ENCODE measurements around the gene SLC39A11. TPM values are rescaled to one million over a fixed set of nuclear protein-coding genes. Genes with fewer than 3 reads are reported as not detected.

Gene SLC39A11
- total and polyA plus RNA-seq, 2 of the 13 experiments (the other 11 are each of a cell fraction or from before 2014, with no cell fraction given): 17.2 to 31.5 TPM

DNA sequence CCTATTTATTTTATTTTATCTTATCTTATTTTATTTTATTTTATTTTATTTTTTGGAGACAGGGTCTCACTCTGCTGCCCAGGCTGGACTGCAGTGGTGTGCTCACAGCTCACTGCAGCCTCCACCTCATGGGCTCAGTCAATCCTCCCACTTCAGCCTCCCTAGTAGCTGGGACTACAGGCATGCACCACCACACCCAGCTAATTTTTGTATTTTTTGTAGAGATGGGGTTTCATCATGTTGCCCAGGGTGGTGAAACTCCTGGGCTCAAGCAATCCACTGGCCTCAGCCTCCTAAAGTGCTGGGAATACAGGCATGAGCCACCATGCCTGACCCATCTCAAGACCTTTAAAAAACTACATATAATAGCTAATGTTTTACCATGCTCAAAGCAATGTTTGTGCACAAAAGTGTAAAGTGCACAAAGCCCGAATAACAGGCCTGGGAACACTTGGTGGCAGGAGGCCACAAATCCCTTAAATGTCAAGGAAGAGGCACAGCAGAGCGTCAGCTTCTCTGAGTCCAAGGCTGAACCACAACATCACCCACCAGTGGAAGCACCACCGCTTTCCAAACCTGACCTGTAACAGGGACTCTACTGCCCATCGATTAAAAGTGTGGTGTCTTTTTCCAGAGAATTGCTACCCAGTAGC is 30.6 kb upstream of the SLC39A11 start:
- H3K9ac ChIP-seq (ENCODE audit: insufficient read depth, low read depth, low read length): peak overlapping the region; percentile 38
- peak overlapping the region; percentile 88 for H3K4me2 ChIP-seq (ENCODE audit: low read depth, low read length)
- DNase-seq (ENCODE audit: low spot score) (peak; percentile 59), FAIRE-seq (peak; percentile 92), ATAC-seq (peak; percentile 83)
- H3K27me3 ChIP-seq (ENCODE audit: control insufficient read depth in 1 of 2, insufficient read depth in 2 of 2, low read length in 2 of 2): peaks cover 0 to 2% of the 10 kb centered on the region in 2 experiments; a peak in 3 of 5 replicates
- ChIA-PET POLR2A (interaction anchor here (1.1 to 1.2 kb wide), 2 partner anchors 33 to 137 kb away, joined by 3 read pairs; no protein-coding TSS in a partner anchor), CTCF (ENCODE audit: low intra/inter-chr PET ratio, low total read pairs) (no interaction called here)
- H3K36me3 ChIP-seq (replicated peaks in 1 of 2; ENCODE audit: control insufficient read depth in 1 of 2, insufficient read depth in 2 of 2, low read length in 2 of 2): no peaks in the 10 kb centered on the region
- WGBS (ENCODE audit: low lambda C conversion rate): 4% methylated on average over 3 of the region's 4 CpGs
- no TSS peak for BruUV-seq (replicated peaks)
- H3K27ac ChIP-seq (ENCODE audit: extremely low read length, insufficient read depth, low read length): no peak overlapping the region
- H3K79me2 ChIP-seq (ENCODE audit: insufficient read depth, low read length): no peaks in the 10 kb centered on the region
- no peaks in the 10 kb centered on the region for H4K20me1 ChIP-seq (ENCODE audit: insufficient read depth, low read length)
- H3K4me3 ChIP-seq (replicated peaks in 1 of 3; ENCODE audit: insufficient read depth in 1 of 3, low read depth in 2 of 3, low read length in 3 of 3): peak overlapping the region in 2 of 3 experiments; percentile 13 to 53; a peak in 4 of 6 replicates
- no peaks in the 10 kb centered on the region for H3K9me3 ChIP-seq (ENCODE audit: low read length)
- peaks cover 30% of the 10 kb centered on the region for H3K4me1 ChIP-seq (ENCODE audit: insufficient read depth, low read length)
- intact Hi-C loops (cut with micrococcal nuclease; ENCODE audit: unreplicated experiment): loop anchor here (1.0 kb wide), 1 partner anchor 113 kb away; no protein-coding TSS in a partner anchor
- in situ Hi-C loops (cut with HindIII; ENCODE audit: extremely low pct_ligation_motif_present, low pct_unique_long_range_greater_than_20kb): no loop called here
- H2AFZ ChIP-seq (ENCODE audit: low read length): peak overlapping the region; percentile 91
- TF ChIP-seq, protein P1, sequence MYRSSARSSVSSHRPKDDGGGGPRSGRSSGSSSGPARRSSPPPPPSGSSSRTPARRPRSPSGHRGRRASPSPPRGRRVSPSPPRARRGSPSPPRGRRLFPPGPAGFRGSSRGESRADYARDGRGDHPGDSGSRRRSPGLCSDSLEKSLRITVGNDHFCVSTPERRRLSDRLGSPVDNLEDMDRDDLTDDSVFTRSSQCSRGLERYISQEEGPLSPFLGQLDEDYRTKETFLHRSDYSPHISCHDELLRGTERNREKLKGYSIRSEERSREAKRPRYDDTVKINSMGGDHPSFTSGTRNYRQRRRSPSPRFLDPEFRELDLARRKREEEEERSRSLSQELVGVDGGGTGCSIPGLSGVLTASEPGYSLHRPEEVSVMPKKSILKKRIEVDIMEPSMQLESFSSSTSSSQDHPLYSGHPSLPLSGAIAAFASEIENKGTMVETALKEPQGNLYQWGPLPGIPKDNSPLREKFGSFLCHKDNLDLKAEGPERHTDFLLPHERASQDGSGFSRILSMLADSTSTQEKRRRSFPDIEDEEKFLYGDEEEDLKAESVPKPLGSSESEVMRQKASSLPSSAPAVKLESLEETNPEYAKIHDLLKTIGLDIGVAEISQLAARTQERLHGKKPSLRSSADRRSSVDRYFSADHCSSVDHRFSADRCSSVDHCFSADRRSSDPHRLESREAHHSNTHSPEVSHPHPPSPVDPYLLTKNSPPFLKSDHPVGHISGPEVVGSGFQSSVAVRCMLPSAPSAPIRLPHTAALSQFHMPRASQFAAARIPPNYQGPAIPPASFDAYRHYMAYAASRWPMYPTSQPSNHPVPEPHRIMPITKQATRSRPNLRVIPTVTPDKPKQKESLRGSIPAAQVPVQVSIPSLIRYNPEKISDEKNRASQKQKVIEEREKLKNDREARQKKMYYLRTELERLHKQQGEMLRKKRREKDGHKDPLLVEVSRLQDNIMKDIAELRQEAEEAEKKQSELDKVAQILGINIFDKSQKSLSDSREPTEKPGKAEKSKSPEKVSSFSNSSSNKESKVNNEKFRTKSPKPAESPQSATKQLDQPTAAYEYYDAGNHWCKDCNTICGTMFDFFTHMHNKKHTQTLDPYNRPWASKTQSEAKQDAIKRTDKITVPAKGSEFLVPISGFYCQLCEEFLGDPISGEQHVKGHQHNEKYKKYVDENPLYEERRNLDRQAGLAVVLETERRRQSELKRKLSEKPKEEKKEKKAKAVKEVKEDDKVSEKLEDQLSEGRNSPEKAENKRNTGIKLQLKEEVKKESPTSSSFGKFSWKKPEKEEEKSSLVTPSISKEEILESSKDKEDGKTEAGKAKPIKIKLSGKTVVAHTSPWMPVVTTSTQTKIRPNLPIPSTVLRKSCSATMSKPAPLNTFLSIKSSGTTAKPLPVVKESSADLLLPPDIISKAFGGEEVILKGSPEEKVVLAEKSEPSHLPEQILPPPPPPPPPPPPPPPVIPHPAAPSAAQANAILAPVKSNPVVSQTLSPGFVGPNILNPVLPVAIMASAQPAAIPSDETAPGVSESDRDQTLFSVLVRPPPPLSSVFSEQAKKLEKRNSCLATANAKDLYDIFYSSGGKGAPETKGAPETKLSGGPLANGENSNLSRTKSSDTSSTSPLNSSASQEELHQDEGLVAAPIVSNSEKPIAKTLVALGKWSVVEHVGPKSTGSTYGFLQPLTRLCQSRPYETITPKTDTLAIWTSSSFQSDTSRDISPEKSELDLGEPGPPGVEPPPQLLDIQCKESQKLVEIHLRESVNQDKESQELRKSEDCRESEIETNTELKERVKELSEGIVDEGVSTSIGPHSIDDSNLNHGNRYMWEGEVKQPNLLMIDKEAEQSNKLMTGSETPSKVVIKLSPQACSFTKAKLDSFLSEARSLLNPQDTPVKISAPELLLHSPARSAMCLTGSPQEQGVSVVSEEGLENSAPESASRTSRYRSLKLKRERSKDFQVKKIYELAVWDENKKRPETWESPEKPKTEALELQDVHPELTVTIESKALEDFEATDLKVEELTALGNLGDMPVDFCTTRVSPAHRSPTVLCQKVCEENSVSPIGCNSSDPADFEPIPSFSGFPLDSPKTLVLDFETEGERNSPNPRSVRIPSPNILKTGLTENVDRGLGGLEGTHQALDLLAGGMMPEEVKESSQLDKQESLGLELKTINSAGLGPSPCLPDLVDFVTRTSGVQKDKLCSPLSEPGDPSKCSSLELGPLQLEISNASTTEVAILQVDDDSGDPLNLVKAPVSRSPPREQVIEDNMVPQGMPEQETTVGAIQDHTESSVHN (CRISPR knock-in tag; IDR thresholded peaks at IDR 0.05): no peak
- TF ChIP-seq ELF3 (CRISPR knock-in tag; IDR thresholded peaks at IDR 0.05) (peak; percentile 52), ZNF33B (CRISPR knock-in tag; IDR thresholded peaks at IDR 0.05) (no peak), ZNF235 (CRISPR knock-in tag; IDR thresholded peaks at IDR 0.05; ENCODE audit: borderline replicate concordance) (no peak), SOX5 (CRISPR knock-in tag; IDR thresholded peaks at IDR 0.05; ENCODE audit: borderline replicate concordance) (0 out of 2 replicates have a peak, but pooled peaks have one; percentile 23), RNF2 (conservative IDR thresholded peaks at IDR 0.05; ENCODE audit: low read depth) (no peak), CBX5 (CRISPR knock-in tag; IDR thresholded peaks at IDR 0.05; ENCODE audit: borderline replicate concordance) (0 out of 2 replicates have a peak, but pooled peaks have one; percentile 31), CCDC6 (CRISPR knock-in tag; IDR thresholded peaks at IDR 0.05) (peak; percentile 12; the same call in 1 of the 2 replicates), PHF20 (CRISPR knock-in tag; IDR thresholded peaks at IDR 0.05) (0 out of 2 replicates have a peak, but pooled peaks have one; percentile 32), ZNF598 (CRISPR knock-in tag; IDR thresholded peaks at IDR 0.05; ENCODE audit: borderline replicate concordance) (no peak), TEAD3 (CRISPR knock-in tag; optimal IDR thresholded peaks at IDR 0.05; ENCODE audit: borderline replicate concordance) (peak; percentile 43), MEIS1 (CRISPR knock-in tag; IDR thresholded peaks at IDR 0.05; ENCODE audit: borderline replicate concordance) (no peak), SAP130 (CRISPR knock-in tag; IDR thresholded peaks at IDR 0.05; ENCODE audit: low read depth) (peak; percentile 24; the same call in 1 of the 2 replicates)
- TF ChIP-seq, protein P2, sequence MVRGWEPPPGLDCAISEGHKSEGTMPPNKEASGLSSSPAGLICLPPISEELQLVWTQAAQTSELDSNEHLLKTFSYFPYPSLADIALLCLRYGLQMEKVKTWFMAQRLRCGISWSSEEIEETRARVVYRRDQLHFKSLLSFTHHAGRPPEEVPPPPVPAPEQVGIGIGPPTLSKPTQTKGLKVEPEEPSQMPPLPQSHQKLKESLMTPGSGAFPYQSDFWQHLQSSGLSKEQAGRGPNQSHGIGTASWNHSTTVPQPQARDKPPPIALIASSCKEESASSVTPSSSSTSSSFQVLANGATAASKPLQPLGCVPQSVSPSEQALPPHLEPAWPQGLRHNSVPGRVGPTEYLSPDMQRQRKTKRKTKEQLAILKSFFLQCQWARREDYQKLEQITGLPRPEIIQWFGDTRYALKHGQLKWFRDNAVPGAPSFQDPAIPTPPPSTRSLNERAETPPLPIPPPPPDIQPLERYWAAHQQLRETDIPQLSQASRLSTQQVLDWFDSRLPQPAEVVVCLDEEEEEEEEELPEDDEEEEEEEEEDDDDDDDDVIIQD (CRISPR knock-in tag; IDR thresholded peaks at IDR 0.05; ENCODE audit: low read depth): 0 out of 2 replicates have a peak, but pooled peaks have one; percentile 17

Data from HepG2 (cell line).